GM18517 (cell line): ENCODE measurements around the gene CLDN34.

Experiments used
- ATAC-seq: cut with Tn5 transposase; IDR thresholded peaks from one replicate; pipeline ENCODE4 v1.9.1; 2021; ENCODE audit warnings: mild to moderate bottlenecking, moderate library complexity; ENCODE audit not compliant: unreplicated experiment

CLDN34 gene

DNA sequence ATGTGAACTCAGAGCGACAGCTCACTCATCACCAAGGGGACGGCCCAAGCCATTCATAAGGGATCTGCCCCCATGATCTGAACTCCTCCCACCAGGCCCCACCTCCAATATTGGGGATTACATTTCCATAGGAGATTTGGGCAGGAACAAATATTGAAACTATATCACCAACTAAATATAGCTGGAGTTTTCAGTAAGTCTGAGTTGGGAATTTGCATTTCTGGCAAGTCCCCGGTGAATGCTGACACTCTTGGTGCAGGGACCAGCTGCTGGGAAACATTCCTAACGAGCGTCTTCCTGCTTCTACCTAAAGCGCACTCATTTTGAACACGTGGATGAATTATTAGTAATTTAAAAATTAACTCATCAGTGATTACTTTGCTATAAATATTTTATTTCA is 13.2 kb downstream of the CLDN34 start:
- no peak for ATAC-seq

DNA sequence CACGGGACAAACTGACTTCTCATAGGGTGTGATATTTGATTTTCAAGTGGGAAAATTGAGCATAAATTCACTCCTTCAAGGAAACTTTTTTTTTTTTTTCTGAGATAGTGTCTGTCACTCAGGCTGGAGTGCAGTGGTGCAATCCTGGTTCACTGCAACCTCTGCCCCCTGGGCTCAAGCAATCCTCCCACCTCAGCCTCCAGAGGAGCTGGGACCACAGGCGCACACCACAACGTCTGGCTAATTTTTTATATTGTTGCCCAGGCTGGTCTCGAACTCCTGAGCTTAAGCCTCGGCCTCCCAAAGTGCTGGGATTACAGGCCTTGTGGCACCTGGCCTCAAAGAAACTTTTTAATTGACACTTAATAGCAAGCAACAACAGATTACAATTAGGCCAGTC is 13.8 kb downstream of the CLDN34 start:
- no peak for ATAC-seq

DNA sequence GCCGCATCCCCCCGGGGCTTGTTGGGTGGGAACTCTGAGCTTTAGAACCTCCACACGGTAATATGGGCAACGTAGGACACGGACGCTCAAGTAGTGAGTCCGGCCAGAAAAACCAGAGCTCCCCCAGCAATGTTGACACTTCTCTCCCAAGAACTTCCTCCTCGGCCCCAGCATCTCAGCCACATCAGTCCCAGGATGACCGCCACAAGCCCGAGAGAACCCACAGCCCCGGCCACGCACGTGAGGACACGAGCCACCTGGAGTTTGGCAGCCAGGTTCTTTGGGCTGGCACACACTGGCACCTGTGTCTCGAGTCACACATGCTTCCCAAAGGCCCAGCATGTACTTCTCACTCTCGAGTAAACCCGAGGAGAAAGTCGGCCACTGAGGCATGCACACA is 16.3 kb downstream of the CLDN34 start:
- no peak for ATAC-seq

DNA sequence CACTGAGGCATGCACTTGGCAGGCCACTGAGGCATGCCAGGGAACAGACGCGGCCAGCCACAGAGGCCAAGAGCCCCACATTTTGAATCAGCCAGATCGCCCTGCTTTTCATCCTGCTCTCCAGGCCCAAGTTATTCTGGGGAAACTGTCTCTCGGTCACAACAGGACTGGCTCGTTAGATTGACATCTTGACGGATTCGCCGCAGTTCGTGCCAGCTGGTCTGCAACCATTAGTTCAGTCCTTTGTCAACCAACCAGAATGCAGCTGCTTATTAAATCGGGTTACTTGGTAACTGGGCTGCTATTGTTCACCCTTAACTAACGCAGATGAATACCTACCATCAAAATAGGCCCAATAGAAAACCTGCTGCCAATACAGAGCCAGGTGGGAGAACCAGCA is 16.7 kb downstream of the CLDN34 start:
- no peak for ATAC-seq

DNA sequence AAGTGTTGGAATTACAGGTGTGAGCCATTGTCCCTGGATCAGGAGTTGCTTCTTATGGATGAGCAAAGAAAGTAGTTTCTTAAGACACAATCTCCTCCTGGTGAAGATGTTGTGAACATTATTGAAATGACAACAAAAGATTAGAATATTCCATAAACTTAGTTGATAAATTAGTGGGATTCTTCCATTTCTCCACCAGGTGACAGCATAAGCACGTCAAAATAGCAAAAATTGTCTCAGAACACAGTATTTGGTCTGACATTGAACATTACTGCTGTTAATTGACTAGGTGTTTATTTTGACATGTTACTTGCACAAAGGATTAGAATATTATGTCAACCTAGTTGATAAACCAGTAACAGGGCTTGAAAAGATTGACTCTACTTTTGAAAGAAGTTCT is 21.6 kb downstream of the CLDN34 start:
- no peak for ATAC-seq

DNA sequence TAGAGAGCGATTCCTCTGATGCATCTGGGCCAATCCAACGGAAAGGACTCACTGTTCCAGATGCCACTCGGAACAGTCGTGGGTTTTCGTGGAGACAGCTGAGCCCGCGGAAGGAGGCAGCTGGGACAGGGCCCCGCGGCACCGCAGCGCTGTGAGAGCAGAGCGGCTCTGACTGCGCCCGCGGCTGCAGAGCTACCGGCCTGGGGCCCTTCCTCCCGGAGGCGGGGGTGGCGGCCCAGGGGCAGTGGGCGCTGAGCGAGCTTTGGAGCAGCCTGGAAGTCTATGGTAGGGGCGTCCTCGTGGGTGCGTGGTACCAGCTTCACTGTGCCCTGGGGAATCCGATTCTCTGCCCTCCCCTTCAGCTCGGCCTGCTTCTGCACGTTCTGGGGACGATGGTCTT is 24.9 kb downstream of the CLDN34 start:
- no peak for ATAC-seq

DNA sequence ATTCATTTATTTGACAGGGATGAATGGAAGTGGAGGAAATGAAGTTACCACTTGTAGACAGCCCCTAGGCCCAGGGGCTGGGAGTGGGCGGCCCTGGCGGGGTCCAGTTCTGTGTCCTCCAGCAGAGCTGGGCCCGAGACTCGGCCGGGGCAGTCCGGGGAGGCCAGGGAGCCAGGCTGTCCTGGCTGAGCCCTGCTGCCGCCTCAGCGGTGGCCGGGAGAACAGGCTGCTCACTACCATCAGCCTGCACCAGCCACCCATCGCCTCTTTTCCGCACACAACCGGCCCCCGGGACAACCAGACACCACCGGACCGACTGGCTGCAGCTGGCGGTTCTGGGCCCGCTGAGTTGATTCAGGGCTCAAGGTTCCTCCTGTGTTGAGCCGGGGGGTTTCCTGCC is 25.6 kb downstream of the CLDN34 start:
- ATAC-seq, result no peak

DNA sequence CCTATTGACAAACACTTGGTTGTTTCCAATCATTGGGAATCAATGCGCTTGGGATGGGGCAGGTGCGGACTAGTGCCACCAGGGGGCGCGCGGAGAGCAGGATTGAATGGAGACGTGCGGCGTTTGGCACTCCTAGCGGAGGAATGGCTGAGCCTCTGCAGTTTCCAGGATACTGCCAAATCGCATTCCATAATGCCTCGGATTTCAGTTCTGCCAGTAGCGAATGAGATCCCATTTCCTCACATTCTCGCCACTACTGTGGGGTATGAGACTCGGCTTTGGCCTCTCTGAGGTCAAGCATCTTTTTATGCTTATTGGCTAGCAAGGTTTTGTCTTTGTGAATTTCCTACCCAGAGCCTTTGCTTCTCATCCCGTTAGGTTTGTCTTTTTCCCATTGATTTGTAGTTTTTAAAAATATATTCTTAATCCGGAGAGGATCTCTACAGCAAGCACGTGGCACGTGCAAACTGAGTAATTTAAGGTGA is 28.7 kb downstream of the CLDN34 start:
- peak; percentile 59 for ATAC-seq

DNA sequence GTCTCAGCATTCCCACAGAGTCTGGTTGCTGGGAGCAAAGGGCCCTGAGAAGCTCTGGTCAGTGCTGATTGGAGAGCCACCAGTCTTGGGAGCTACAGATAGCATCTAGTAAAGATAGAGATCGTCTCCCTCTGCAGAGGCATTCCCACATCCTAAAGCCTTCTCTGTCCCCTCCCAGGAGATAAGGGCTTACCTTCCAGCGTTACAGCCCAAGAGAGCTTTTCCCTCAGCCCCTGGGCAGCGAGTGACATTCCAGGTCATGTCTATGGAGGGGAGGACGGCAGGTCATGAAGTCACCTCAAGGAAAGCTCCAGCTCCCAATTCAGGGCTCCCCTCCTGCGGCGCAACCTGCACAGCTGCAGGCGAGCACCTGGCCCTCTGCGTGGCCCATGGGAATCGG is 29.9 kb downstream of the CLDN34 start:
- no peak for ATAC-seq

DNA sequence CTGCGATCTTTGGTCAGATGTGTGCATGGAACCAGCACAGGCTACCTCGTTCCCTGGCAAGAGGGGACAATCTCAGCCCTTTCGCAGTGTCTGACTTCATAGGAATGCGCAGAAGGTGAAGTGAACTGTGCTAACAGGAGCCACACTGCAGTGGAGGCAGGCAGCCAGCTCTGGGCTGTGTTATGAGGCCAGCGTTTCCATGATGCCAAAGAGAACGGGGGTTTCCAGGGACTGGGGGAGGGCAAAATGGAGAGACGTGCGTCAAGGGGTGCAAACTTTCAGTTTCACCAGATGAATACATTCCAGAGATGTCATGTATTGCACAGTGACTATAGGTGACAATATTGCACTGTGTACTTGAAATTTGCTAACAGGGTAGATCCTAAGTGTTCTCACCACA is 30.4 kb downstream of the CLDN34 start:
- ATAC-seq, result peak; percentile 63

DNA sequence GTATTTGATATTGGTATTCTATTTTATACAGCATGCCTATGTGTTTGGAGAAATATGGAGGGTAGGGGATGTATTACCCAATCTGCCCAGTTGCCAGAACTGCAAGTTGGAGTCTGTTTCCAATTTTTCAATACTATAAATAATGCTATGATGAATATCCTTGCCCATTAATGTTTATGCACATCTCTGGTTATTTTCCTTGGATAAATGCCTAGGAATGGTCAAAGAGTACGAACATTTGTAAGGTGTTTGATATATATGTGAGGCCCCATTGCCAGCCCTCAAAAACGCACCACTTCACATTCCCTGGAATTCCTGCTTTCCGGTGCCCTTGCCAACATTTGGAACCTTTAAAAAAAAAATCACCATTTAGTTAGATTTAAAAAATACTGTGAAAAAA is 34.3 kb downstream of the CLDN34 start:
- no peak for ATAC-seq

DNA sequence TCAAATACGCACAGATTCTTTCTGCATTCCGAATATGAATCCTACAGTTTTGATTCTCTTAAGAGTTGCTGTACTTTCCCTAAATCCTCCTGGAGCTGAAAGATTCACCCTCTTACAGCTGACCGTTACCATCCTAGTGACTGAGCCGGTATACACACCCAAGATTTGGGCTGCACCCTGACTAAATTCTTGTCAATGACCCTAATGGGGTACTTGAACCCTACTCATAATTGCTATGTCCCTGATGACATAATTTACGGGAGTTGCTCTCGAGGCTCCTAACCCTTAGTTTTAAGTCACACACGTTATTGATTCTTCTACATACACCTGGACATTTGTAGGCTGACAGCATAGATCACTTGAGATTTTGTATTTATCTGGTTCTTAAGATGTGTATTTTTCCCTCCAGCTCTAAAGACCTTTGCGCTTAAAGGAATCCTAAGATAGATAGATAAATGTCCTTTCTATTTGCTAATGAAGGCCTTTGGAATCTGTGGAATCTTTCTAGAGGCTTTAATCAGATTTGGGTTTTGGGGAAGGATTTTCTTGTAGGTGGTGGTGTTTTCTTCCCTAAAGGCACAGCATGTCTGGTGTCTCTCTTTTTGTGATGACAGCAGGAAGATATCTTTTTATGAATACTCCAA is 37.8 kb downstream of the CLDN34 start:
- no peak for ATAC-seq

DNA sequence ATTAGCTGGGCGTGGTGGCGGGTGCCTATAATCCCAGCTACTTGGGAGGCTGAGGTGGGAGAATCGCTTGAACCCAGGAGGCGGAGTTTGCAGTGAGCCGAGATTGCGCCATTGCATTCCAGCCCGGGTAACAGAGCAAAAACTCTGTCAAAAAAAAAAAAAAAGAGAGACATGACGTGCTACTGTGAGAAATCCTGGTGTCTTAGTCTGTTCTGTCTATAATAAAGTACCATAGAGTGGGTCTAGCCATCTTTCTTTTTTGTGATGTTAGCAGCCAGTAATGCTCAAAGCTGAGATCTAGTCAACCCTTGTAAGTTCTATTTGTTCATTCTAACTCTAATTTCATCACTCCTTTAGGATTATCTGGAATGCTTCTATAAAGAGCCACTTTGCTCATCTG is 38.9 kb downstream of the CLDN34 start:
- no peak for ATAC-seq

DNA sequence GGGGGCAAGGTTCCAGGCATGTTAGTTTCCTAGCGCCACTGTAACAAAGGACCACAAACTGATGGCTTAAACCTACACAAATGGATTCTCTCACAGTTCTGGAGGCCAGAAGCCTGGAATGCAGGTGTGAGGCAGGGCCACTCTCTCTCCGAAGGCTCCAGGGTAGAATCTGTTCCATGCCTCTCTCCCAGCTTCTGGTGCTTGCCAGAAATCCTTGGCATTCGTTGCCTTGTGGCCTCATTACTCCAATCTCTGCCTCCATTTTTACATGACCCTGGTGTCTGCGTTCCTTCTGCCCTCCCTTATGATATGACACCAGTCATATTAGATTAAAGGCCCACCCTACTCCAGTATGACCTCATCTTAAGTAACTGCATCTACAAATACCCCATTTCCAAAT is 39.6 kb downstream of the CLDN34 start:
- no peak for ATAC-seq

DNA sequence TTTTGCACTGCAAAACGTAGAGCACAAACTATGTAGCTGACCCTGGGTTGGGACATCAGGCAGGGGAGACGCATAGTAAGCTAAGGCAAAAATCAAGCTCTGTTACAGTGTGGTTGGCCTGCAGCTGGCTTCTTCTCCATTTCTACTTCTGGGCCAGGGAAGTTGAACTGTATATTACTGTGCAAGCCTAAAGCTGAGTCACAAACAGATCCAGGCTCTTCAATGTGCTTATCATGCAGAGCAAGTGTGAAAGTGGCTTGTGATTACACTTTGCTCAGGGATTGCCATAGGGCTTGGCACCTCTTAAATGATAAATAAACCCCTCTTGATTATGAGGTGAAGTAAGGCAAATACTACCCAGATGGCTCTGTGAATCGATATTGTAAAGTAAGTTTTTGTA is 40.5 kb downstream of the CLDN34 start:
- ATAC-seq, result no peak

DNA sequence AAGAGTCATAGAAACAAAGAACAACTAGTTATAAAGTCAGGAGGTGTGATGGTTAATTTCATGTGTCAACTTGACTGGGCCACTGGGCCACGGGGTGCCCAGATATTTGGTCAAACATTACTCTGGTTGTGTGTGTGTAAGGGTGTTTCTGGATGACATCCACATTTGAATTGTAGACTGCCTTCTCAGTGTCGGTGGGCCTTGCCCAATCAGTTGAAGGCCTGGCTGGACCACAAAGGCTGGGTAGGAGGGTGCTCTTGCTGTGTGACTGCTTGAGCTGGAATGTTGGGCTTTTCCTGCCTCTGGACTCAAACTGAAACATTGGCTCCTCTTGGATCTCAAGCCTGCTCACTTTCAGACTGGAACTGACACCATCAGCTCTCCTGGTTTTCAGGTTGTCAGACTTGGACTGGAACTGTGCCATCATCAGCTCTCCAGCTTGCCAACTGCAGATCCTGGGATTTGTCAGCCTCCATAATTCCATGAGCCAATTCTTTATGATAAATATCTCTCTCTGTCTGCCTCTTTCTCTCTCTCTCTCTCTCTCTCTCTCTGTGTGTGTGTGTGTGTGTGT is 41.4 kb downstream of the CLDN34 start:
- no peak for ATAC-seq

DNA sequence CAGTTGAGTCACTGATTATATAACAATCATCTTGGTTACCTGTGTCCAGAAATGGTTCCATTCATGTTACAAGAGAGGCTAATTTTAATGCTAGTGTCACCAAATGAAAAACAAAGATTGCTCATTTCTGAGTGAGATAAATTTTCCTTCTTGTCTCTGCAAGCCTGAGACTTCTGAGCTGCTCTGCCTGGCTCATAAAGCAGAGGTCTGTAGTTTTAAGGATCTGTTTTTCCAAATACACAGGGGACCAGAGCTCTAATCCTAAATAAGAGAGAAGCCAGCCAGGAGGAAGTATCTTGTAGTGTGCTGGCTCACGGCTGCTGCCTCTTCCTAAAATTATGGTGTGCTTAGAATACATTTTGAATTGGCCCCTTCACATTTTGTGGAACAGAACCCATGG is 42.6 kb downstream of the CLDN34 start:
- no peak for ATAC-seq

DNA sequence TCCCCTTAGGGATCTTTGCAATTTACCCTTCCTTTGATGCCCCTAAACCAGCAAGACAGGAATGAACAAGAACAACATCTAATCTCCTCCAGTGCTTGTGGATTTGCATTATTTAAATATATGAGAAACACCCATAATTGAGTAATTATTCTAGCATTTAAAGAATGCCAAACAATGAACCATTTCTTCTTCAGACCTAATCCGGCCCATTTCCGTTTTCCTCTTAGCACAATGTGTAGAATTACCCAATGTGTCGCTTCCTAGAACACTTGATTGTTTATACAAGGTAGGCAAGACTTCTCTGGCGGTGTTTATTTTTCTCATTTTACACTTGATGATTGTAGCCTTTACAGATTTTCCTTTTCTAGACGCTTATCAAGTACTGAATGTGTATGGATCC is 43.5 kb downstream of the CLDN34 start:
- ATAC-seq, result no peak

DNA sequence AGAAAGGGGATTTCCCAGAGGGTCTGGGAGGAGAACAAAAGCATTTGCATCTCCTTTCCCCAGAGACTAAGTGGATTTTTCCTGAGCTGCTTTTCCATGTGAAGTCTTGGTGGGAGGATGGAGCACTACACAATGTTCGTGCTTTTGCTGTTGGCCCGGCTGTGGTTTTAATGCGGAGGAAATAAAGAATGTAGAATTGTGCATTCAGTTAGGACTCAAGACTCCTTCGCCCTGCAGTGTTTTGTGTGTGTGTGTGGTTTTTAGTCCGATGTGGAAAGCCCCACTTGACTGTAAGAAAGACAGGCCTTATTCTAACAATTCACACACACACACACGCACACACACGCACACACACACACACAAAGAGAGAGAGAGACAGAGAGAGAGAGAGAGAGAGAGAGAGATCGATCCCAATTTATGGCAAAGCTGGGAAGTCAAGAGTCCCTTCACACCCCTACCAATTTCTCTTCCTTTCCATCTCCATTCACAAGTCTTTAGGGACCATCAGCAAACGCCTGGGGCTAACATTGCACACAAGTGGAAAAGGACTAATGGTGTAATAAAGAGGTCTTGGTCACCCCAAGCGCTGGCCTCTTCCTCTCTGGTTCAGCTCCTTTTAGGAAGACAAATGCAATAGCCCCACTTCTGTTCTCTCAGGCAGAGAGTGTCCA is 44.2 kb downstream of the CLDN34 start:
- no peak for ATAC-seq

DNA sequence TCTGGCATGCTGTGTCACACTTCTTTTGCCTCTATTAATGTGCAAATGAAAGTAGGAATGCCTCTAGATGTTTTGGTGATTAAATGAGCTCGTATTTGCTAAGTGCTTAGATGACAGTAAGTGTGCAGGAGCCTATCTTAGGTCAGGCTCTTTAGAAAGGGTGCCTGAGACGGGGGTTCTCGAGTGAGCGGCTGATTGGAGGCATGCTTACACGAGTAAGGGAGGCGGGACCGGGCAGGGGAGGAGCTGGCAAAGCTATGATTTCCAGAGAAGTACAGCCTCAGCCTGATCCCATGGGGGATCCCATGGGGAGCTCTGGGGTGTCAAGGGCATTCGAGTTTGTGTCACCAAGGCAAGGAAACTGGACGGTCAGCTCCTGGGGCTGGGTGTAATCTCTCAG is 44.8 kb downstream of the CLDN34 start:
- no peak for ATAC-seq

DNA sequence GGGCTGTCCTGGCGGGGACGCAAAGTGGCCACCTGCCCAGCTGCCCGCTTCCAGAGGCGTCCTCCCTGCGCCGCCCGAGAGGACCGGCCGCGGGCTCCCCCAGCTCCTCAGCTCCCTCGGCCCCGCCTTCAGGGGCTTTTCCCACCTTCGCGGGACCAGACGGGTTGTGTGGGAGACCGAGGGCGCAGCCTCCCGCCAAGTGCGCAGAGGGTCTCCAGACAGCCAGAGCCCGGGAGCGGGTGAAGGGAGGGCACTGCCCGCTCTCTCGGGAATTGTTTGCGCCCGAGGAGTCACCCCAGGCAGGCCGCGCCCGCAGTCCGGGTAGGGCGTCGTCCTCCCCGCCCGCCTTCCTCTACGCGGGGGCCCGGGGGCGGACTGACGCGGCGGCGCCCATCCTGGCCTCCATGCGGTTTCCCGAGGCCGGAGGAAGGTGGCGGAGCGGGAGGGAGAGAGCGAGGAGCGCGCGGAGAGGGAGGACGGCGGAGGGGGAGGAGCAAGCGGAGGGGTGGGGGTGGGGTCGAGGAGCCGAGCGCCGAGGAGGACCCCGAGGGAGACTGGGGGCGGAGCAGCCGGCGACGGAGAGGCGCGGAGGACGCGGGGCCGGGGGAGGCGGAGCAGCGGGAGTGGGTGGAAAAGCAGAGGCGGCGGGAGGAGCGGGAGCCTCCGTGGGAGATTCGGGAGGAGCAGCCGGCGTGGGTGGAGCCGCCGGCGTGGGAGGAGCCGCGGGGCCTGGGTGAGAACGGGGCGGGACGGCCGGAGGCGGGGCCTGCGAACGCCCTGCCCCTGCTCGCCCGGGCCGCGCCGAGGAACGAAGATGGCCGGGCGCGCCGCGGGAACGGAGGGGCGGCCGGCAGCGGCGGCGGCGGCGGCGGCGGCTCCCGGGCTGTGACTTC is 47.5 kb downstream of the CLDN34 start:
- peak; percentile 65 for ATAC-seq

DNA sequence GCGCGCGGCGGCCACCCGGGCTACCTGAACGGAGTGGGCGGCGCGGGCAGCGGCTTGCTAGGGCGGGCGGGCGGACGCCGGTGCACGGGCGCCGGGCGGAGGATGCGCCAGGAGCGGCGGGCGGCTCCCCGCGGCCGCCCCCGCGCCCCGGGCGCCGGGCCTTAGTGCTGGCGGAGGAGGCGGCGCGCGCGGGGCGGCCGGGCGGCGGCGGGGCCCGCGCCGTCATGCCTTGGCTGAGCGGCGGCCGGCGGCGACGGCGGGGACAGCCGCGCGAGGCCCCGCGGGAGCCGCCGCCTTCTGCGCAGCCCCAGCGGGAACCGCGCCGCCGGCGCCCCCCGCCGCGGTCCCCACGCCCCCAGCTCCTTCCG is 48.2 kb downstream of the CLDN34 start:
- no peak for ATAC-seq
